K562 (cell line): ENCODE data around the gene TACC3. TPM values are rescaled to one million over a fixed set of nuclear protein-coding genes. Genes with fewer than 3 reads are reported as not detected.
A peak's percentile ranks its signal among the peaks of the same experiment; 100 is the strongest.

Experiments used
- ATAC-seq: fragments of 200-7000 bp; cut with Tn5 transposase; 3 replicates; pipeline ENCODE4 v1.9.1; 2020; ENCODE audit warnings: moderate library complexity
- BruUV-seq: library from RNA; stranded (reverse); fragments of 400-500 nt; replicated peaks from 2 replicates; lab custom pipeline; 2021; lab: Mats Ljungman, UMichigan
- CTCF ChIA-PET: fragments of 300-600 bp; formaldehyde crosslinking; extraction: SDS; loops from one replicate; lab custom pipeline; 2021; ENCODE audit warnings: low intra/inter-chr PET ratio; lab: Yijun Ruan, JAX
- POLR2A ChIA-PET: fragments of 300-600, 350-650 bp; sonication (Branson Sonifier 250); formaldehyde crosslinking; extraction: SDS; loops from one replicate; lab custom pipeline; 2021; ENCODE audit warnings: antibody characterized with exemption, inconsistent platforms; lab: Yijun Ruan, JAX
- DNase-seq, 4 experiments: peaks; one replicate each; pipeline versions ENCODE4 v3.0.0 to v3.0.0-alpha.2; 2011 to 2018; ENCODE audit warnings: low spot score in 3 of 4, mixed read lengths in 3 of 4; ENCODE audit errors: extremely low read depth in 1 of 4
- FAIRE-seq: peaks from 2 replicates; lab custom pipeline; 2011; peaks lifted over from hg19 to GRCh38; lab: Jason Lieb, UNC
- H2AFZ ChIP-seq: 2 replicates; pipeline ENCODE4 v1.6.0; 2011; ENCODE audit warnings: low read depth, low read length, control low read depth, inconsistent platforms
- H3K27ac ChIP-seq: fragments of 200-600 bp; 3 replicates; pipeline ENCODE4 v1.8.0; 2011; ENCODE audit warnings: low read depth, mild to moderate bottlenecking, control low read depth, inconsistent platforms, low read length, moderate library complexity, mixed read lengths; ENCODE audit errors: extremely low read depth
- H3K27me3 ChIP-seq, 2 experiments: fragments of 300-600 bp in 1 of 2; 2 replicates in 1 of 2; 3 replicates in 1 of 2; pipeline versions ENCODE4 v1.6.0 to v1.8.0; 2011; ENCODE audit warnings: inconsistent platforms in 2 of 2, low read length in 2 of 2, mild to moderate bottlenecking in 1 of 2, mixed read lengths in 1 of 2, moderate library complexity in 1 of 2; ENCODE audit not compliant: control insufficient read depth in 2 of 2, insufficient read depth in 2 of 2
- H3K36me3 ChIP-seq: fragments of 300-600 bp; 3 replicates; pipeline ENCODE4 v1.8.0; 2011; ENCODE audit warnings: mild to moderate bottlenecking, low read length, inconsistent platforms; ENCODE audit not compliant: control insufficient read depth, insufficient read depth
- H3K4me1 ChIP-seq, 2 experiments: fragments of 200-600 bp in 1 of 2; replicated peaks in 1 of 2; 2 replicates in 1 of 2; 3 replicates in 1 of 2; pipeline versions ENCODE4 v1.5.1 to v1.8.0; 2011; ENCODE audit warnings: inconsistent platforms in 2 of 2, low read length in 2 of 2, mild to moderate bottlenecking in 1 of 2, mixed read lengths in 1 of 2, moderate library complexity in 1 of 2; ENCODE audit not compliant: control insufficient read depth in 2 of 2, insufficient read depth in 2 of 2
- H3K4me2 ChIP-seq: 2 replicates; pipeline ENCODE4 v1.6.1; 2011; ENCODE audit warnings: low read length, control low read depth, inconsistent platforms, mixed read lengths; ENCODE audit not compliant: insufficient read depth
- H3K4me3 ChIP-seq: fragments of 200-600 bp; sonication (generic), shearing (Covaris generic); 2 replicates; pipeline ENCODE4 v1.5.1; 2016; ENCODE audit warnings: control low read depth, inconsistent platforms
- H3K79me2 ChIP-seq: fragments of 200-600 bp; 3 replicates; pipeline ENCODE4 v1.8.0; 2011; ENCODE audit warnings: low read length, inconsistent platforms; ENCODE audit not compliant: control insufficient read depth, insufficient read depth
- H3K9ac ChIP-seq, 2 experiments: 2 replicates each; pipeline versions ENCODE4 v1.6.0 to v1.6.1; 2011; ENCODE audit warnings: low read depth in 2 of 2, low read length in 2 of 2, control low read depth in 1 of 2, inconsistent platforms in 1 of 2, mild to moderate bottlenecking in 1 of 2, mixed read lengths in 1 of 2; ENCODE audit not compliant: insufficient read depth in 1 of 2
- H3K9me1 ChIP-seq: one replicate; pipeline ENCODE4 v1.6.0; 2011; ENCODE audit warnings: inconsistent platforms, mild to moderate bottlenecking, low read length, moderate library complexity; ENCODE audit not compliant: control insufficient read depth, insufficient read depth
- H3K9me3 ChIP-seq: replicated peaks from 2 replicates; pipeline ENCODE4 v1.5.1; 2011; ENCODE audit warnings: low read depth, low read length, inconsistent platforms; ENCODE audit not compliant: control insufficient read depth, insufficient read depth
- H4K20me1 ChIP-seq: replicated peaks from 2 replicates; pipeline ENCODE4 v1.6.1; 2011; ENCODE audit warnings: low read length, inconsistent platforms, mixed read lengths; ENCODE audit not compliant: control insufficient read depth, insufficient read depth
- EZH2 ChIP-seq: IDR thresholded peaks from 2 replicates; pipeline ENCODE4 v1.6.1; 2012; ENCODE audit warnings: low read depth, mild to moderate bottlenecking, inconsistent platforms, low read length, borderline replicate concordance
- GATAD2B ChIP-seq: fragments of 450-650 bp; IDR thresholded peaks from 2 replicates; pipeline ENCODE4 v1.6.1; 2017; ENCODE audit warnings: mild to moderate bottlenecking, borderline replicate concordance
- KDM4B ChIP-seq, 2 experiments: fragments of 450-650 bp in 1 of 2; sonication (generic) in 1 of 2; IDR thresholded peaks; 2 replicates each; pipeline ENCODE4 v1.6.1; 2016 to 2017; ENCODE audit warnings: borderline replicate concordance in 2 of 2, antibody characterized with exemption in 1 of 2, low read depth in 1 of 2, mild to moderate bottlenecking in 1 of 2
- MCM7 ChIP-seq, 2 experiments: fragments of 450-650 bp; IDR thresholded peaks; 2 replicates each; pipeline ENCODE4 v1.6.1; 2016 to 2018
- PTTG1 ChIP-seq: fragments of 450-650 bp; IDR thresholded peaks from 2 replicates; pipeline ENCODE4 v1.6.1; 2016; ENCODE audit warnings: low read depth, mild to moderate bottlenecking, missing genetic modification characterization, missing compliant biosample characterization
- RBM34 ChIP-seq: fragments of 200-400 bp; formaldehyde crosslinking; IDR thresholded peaks from 2 replicates; pipeline ENCODE4 v1.6.1; 2018; ENCODE audit warnings: low read length, borderline replicate concordance; ENCODE audit not compliant: insufficient read depth
- RFX1 ChIP-seq: fragments of 450-650 bp; IDR thresholded peaks from 2 replicates; pipeline ENCODE4 v1.6.1; 2016; ENCODE audit warnings: mild to moderate bottlenecking, moderate library complexity
- ZBTB1 ChIP-seq: sonication (generic); formaldehyde crosslinking; IDR thresholded peaks from 2 replicates; pipeline ENCODE4 v1.8.1; 2023; ENCODE audit warnings: missing genetic modification reagents, low read depth, mild to moderate bottlenecking, borderline replicate concordance
- ZNF12 ChIP-seq: sonication (generic); formaldehyde crosslinking; IDR thresholded peaks from 2 replicates; pipeline ENCODE4 v1.4.0; 2020; ENCODE audit warnings: mild to moderate bottlenecking, missing genetic modification reagents
- ZNF41 ChIP-seq: fragments of 250-450 bp; sonication (Bioruptor Pico); conservative IDR thresholded peaks from 2 replicates; pipeline ENCODE4 v1.4.0; 2020; ENCODE audit warnings: mild to moderate bottlenecking
- ZNF507 ChIP-seq: conservative IDR thresholded peaks from 2 replicates; pipeline ENCODE4 v1.6.1; 2017; ENCODE audit warnings: missing genetic modification characterization, missing compliant biosample characterization
- WGBS: fragments of 100-300 bp; shearing (Covaris generic); methylation state at CpG from one replicate; pipeline ENCODE4 v1.1.6; 2016; ENCODE audit warnings: low coverage, mixed read lengths; ENCODE audit not compliant: insufficient coverage; ENCODE audit errors: missing lambda C conversion rate; 5-methylcytosine and 5-hydroxymethylcytosine counted together
- in situ Hi-C: fragments of 300-500 bp; cut with MboI; formaldehyde crosslinking; loops from 4 replicates; pipeline ENCODE4 v1.15.0; 2018; ENCODE audit warnings: inconsistent platforms, mixed read lengths
- intact Hi-C: fragments of 100-400 bp; cut with micrococcal nuclease; formaldehyde crosslinking; loops from 2 replicates; pipeline ENCODE4 v1.14.2; 2022
- polyA plus RNA-seq, 8 experiments: library from polyadenylated mRNA; depleted of rRNA in 4 of 8; stranded (reverse) in 5 of 8; unstranded in 3 of 8; fragments of >200 nt; fragmentation: Nextera tagmentation in 2 of 8; fragmentation: Illumina TruSeq in 1 of 8; extraction: Ambion mirVana in 2 of 8; extraction: Trizol in 1 of 8; gene quantifications; 2 replicates each; pipeline versions ENCODE4 v1.2.1 to v1.2.3, GENCODE V29; 2011 to 2014; ENCODE audit warnings: inconsistent platforms in 1 of 8, missing spikeins in 1 of 8
- total RNA-seq, 7 experiments: library from RNA; depleted of rRNA in 6 of 7; stranded (reverse); fragments of >200 nt in 6 of 7; fragmentation: Illumina TruSeq in 2 of 7; extraction: Trizol in 2 of 7; gene quantifications; 2 replicates each; pipeline versions ENCODE4 v1.2.1 to v1.2.3, GENCODE V29; 2011 to 2021; ENCODE audit warnings: low replicate concordance in 1 of 7
- TF ChIP-seq, protein P1 (sequence below): fragments of 450-650 bp; IDR thresholded peaks from 2 replicates; pipeline ENCODE4 v1.6.1; 2016
- TF ChIP-seq, protein P2 (sequence below), 2 experiments: IDR thresholded peaks in 1 of 2; conservative IDR thresholded peaks in 1 of 2; 2 replicates each; pipeline ENCODE4 v1.6.1; 2016; ENCODE audit warnings: low read depth in 2 of 2, mild to moderate bottlenecking in 1 of 2, missing compliant biosample characterization in 1 of 2, missing genetic modification characterization in 1 of 2, moderate library complexity in 1 of 2
- TF ChIP-seq, protein P3 (sequence below): IDR thresholded peaks from 2 replicates; pipeline ENCODE4 v1.6.1; 2012; ENCODE audit warnings: low read depth, low read length, improper control_type of control experiment, borderline replicate concordance
- TF ChIP-seq, protein P4 (sequence below), 2 experiments: IDR thresholded peaks; 2 replicates each; pipeline ENCODE4 v1.6.1; 2011; ENCODE audit warnings: borderline replicate concordance in 1 of 2, control low read depth in 1 of 2, low read depth in 1 of 2, low read length in 1 of 2, mild to moderate bottlenecking in 1 of 2, mixed read lengths in 1 of 2, moderate library complexity in 1 of 2; ENCODE audit not compliant: insufficient read depth in 1 of 2, insufficient read length in 1 of 2, poor library complexity in 1 of 2, severe bottlenecking in 1 of 2; ENCODE audit errors: extremely low read depth in 1 of 2

Gene TACC3
- total and polyA plus RNA-seq, 9 of the 15 experiments (the other 6 are each of a cell fraction or from before 2014, with no cell fraction given) = 1.9 to 122 (median 55.6) TPM

DNA sequence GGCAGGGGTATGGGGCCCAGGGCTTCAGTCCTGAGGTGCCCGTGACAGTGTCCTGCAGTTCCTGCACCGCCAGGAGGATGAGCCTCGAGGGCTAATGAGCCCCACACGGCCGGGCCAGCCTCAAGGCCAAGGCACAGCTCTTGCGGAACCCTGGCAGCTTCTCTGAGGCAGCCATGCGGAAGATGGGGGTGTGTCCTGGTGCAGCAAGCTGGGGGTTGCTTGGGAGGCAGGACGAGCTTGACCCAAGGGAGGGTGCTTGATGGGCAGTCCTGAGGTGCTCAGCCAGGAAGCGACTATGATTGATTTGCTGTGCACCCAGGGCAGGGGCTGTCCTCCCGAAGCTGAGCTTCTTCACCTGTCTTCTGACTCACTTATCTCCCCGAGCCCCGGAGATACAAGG lies 62.6 kb downstream of the TACC3 start:
- Histone ChIP-seq H3K4me1 (peaks cover 41 to 86% of the 10 kb centered on the region in 2 experiments), H3K4me3 (no peak overlapping the region), H3K9me1 (no peaks in the 10 kb centered on the region), H3K4me2 (peak overlapping the region; percentile 19; the same call in 1 of the 2 replicates), H3K36me3 (no peaks in the 10 kb centered on the region), H2AFZ (peak overlapping the region; percentile 71), H4K20me1 (no peaks in the 10 kb centered on the region), H3K27me3 (no peaks in the 10 kb centered on the region), H3K9ac (peak overlapping the region; percentile 39 to 90; a peak in 3 of 4 replicates), H3K79me2 (no peaks in the 10 kb centered on the region), H3K9me3 (no peaks in the 10 kb centered on the region), H3K27ac (peak overlapping the region; percentile 59; the same call in 2 of the 3 replicates)
- POLR2A ChIA-PET = interaction anchor here (0.6 to 2.5 kb wide), 4 partner anchors 10 to 383 kb away, joined by 3 to 17 read pairs (median 4); partner anchors contain the start of gene FGFR3
- FAIRE-seq = no peak
- no TSS peak for BruUV-seq
- WGBS = 21% methylated on average over 10 of the region's 12 CpGs
- peak in 2 of 4 experiments; percentile 50 for DNase-seq
- CTCF ChIA-PET = no interaction called here
- intact Hi-C loops (no loop called here), in situ Hi-C loops (no loop called here)
- ATAC-seq = no peak
- TF ChIP-seq RBM34 (no peak), EZH2 (no peak), GATAD2B (no peak), MCM7 (IDR thresholded peaks at IDR 0.05) (no peak), ZNF507 (no peak), ZNF41 (no peak), KDM4B (IDR thresholded peaks at IDR 0.05; ENCODE audit: borderline replicate concordance in 2 of 2, low read depth in 1 of 2) (no peak), PTTG1 (tag) (no peak), ZNF12 (0 out of 2 replicates have a peak, but pooled peaks have one; percentile 12), ZBTB1 (CRISPR knock-in tag) (no peak), RFX1 (no peak)
- TF ChIP-seq, protein P1, sequence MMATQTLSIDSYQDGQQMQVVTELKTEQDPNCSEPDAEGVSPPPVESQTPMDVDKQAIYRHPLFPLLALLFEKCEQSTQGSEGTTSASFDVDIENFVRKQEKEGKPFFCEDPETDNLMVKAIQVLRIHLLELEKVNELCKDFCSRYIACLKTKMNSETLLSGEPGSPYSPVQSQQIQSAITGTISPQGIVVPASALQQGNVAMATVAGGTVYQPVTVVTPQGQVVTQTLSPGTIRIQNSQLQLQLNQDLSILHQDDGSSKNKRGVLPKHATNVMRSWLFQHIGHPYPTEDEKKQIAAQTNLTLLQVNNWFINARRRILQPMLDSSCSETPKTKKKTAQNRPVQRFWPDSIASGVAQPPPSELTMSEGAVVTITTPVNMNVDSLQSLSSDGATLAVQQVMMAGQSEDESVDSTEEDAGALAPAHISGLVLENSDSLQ = peak; percentile 73
- TF ChIP-seq, protein P2, sequence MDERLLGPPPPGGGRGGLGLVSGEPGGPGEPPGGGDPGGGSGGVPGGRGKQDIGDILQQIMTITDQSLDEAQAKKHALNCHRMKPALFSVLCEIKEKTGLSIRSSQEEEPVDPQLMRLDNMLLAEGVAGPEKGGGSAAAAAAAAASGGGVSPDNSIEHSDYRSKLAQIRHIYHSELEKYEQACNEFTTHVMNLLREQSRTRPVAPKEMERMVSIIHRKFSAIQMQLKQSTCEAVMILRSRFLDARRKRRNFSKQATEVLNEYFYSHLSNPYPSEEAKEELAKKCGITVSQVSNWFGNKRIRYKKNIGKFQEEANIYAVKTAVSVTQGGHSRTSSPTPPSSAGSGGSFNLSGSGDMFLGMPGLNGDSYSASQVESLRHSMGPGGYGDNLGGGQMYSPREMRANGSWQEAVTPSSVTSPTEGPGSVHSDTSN (CRISPR knock-in tag; IDR thresholded peaks at IDR 0.05; ENCODE audit: low read depth) = no peak
- TF ChIP-seq, protein P2 (tag; conservative IDR thresholded peaks at IDR 0.05; ENCODE audit: low read depth) = peak; percentile 39; the same call in 1 of the 2 replicates
- TF ChIP-seq, protein P3, sequence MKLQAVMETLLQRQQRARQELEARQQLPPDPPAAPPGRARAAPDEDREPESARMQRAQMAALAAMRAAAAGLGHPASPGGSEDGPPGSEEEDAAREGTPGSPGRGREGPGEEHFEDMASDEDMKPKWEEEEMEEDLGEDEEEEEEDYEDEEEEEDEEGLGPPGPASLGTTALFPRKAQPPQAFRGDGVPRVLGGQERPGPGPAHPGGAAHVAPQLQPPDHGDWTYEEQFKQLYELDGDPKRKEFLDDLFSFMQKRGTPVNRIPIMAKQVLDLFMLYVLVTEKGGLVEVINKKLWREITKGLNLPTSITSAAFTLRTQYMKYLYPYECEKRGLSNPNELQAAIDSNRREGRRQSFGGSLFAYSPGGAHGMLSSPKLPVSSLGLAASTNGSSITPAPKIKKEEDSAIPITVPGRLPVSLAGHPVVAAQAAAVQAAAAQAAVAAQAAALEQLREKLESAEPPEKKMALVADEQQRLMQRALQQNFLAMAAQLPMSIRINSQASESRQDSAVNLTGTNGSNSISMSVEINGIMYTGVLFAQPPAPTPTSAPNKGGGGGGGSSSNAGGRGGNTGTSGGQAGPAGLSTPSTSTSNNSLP = no peak
- TF ChIP-seq, protein P4, sequence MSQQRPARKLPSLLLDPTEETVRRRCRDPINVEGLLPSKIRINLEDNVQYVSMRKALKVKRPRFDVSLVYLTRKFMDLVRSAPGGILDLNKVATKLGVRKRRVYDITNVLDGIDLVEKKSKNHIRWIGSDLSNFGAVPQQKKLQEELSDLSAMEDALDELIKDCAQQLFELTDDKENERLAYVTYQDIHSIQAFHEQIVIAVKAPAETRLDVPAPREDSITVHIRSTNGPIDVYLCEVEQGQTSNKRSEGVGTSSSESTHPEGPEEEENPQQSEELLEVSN (IDR thresholded peaks at IDR 0.05; ENCODE audit: borderline replicate concordance in 1 of 2, extremely low read depth in 1 of 2, insufficient read depth in 1 of 2, insufficient read length in 1 of 2, low read depth in 1 of 2, low read length in 1 of 2, poor library complexity in 1 of 2, severe bottlenecking in 1 of 2) = no peak
